GM23338 (cell line): Measurements from ENCODE around the gene INO80E. TPM values are rescaled to one million over a fixed set of nuclear protein-coding genes. Genes with fewer than 3 reads are reported as not detected.

Experiments used
- ATAC-seq: fragments of 200-7000 bp; cut with Tn5 transposase; 3 replicates; pipeline ENCODE4 v1.9.1; 2020
- DNase-seq: peaks from one replicate; pipeline ENCODE4 v3.0.0-alpha.2; 2015; ENCODE audit warnings: low spot score
- H2AFZ ChIP-seq: fragments of 200-600 bp; sonication (generic); 2 replicates; pipeline ENCODE4 v1.8.0; 2016; ENCODE audit warnings: antibody characterized with exemption, mild to moderate bottlenecking, moderate library complexity
- H3F3A ChIP-seq: fragments of 200-600 bp; sonication (generic); replicated peaks from 2 replicates; pipeline ENCODE4 v1.8.0; 2017; ENCODE audit warnings: antibody characterized with exemption, mixed run types, low read depth
- H3K27ac ChIP-seq: fragments of 200-600 bp; sonication (generic); 2 replicates; pipeline ENCODE4 v1.6.1; 2016; ENCODE audit warnings: low read depth
- H3K27me3 ChIP-seq: fragments of 200-600 bp; sonication (generic); 2 replicates; pipeline ENCODE4 v1.8.0; 2016; ENCODE audit warnings: mild to moderate bottlenecking, mixed run types, moderate library complexity; ENCODE audit not compliant: insufficient read depth
- H3K36me3 ChIP-seq: fragments of 200-600 bp; sonication (generic); 2 replicates; pipeline ENCODE4 v1.8.0; 2016; ENCODE audit warnings: mild to moderate bottlenecking; ENCODE audit not compliant: insufficient read depth
- H3K4me1 ChIP-seq: fragments of 200-600 bp; sonication (generic); 2 replicates; pipeline ENCODE4 v1.8.0; 2016; ENCODE audit warnings: mild to moderate bottlenecking, moderate library complexity; ENCODE audit not compliant: insufficient read depth
- H3K4me2 ChIP-seq: fragments of 200-600 bp; sonication (generic); 2 replicates; pipeline ENCODE4 v1.7.1; 2017; ENCODE audit warnings: mixed run types
- H3K4me3 ChIP-seq: fragments of 200-600 bp; sonication (generic); 2 replicates; pipeline ENCODE4 v1.6.1; 2016; ENCODE audit warnings: mixed run types
- H3K79me2 ChIP-seq: fragments of 200-600 bp; sonication (generic); replicated peaks from 2 replicates; pipeline ENCODE4 v1.8.0; 2017; ENCODE audit warnings: mild to moderate bottlenecking; ENCODE audit not compliant: insufficient read depth
- H3K9me2 ChIP-seq: fragments of 200-600 bp; sonication (generic); 2 replicates; pipeline ENCODE4 v1.8.0; 2017; ENCODE audit not compliant: insufficient read depth
- H4K20me1 ChIP-seq: fragments of 200-600 bp; sonication (generic); replicated peaks from 2 replicates; pipeline ENCODE4 v1.8.0; 2017; ENCODE audit warnings: mild to moderate bottlenecking; ENCODE audit not compliant: insufficient read depth
- H3K27ac Mint-ChIP-seq: 2 replicates; pipeline ENCODE4 v1.8.0; 2020; ENCODE audit warnings: inconsistent platforms, mild to moderate bottlenecking, moderate library complexity, mixed read lengths
- H3K27me3 Mint-ChIP-seq: 3 replicates; pipeline ENCODE4 v1.8.0; 2022; ENCODE audit warnings: low read depth, mild to moderate bottlenecking, moderate library complexity, mixed read lengths, inconsistent platforms; ENCODE audit not compliant: insufficient read depth, poor library complexity
- H3K36me3 Mint-ChIP-seq: 3 replicates; pipeline ENCODE4 v1.8.0; 2021; ENCODE audit warnings: low read depth, mild to moderate bottlenecking, inconsistent platforms, moderate library complexity, mixed read lengths
- H3K4me1 Mint-ChIP-seq: 3 replicates; pipeline ENCODE4 v1.8.0; 2020; ENCODE audit warnings: mild to moderate bottlenecking, inconsistent platforms, mixed read lengths
- H3K4me3 Mint-ChIP-seq: 3 replicates; pipeline ENCODE4 v1.8.0; 2021; ENCODE audit warnings: moderate library complexity, mild to moderate bottlenecking, inconsistent platforms, mixed read lengths
- H3K9me3 Mint-ChIP-seq: 3 replicates; pipeline ENCODE4 v1.8.0; 2020; ENCODE audit warnings: moderate library complexity, mild to moderate bottlenecking, inconsistent platforms, mixed read lengths
- CREB1 ChIP-seq: fragments of 250-450 bp; sonication (Bioruptor Pico); IDR thresholded peaks from 2 replicates; pipeline ENCODE4 v1.5.0; 2020; ENCODE audit warnings: low read depth, mild to moderate bottlenecking, moderate library complexity
- JUNB ChIP-seq: IDR thresholded peaks from one replicate; pipeline ENCODE4 v1.6.1; 2016; ENCODE audit warnings: antibody characterized with exemption; ENCODE audit not compliant: unreplicated experiment
- NANOG ChIP-seq: IDR thresholded peaks from 2 replicates; pipeline ENCODE4 v1.6.1; 2016; ENCODE audit warnings: antibody characterized with exemption, borderline replicate concordance
- POLR2AphosphoS5 ChIP-seq: IDR thresholded peaks from 2 replicates; pipeline ENCODE4 v1.6.1; 2016; ENCODE audit warnings: antibody characterized with exemption, low read depth
- ZNF114 ChIP-seq: fragments of 250-450 bp; sonication (Bioruptor Pico); IDR thresholded peaks from 2 replicates; pipeline ENCODE4 v1.5.0; 2020; ENCODE audit warnings: mild to moderate bottlenecking, moderate library complexity
- polyA plus RNA-seq: library from polyadenylated mRNA; unstranded; fragments of >200 nt; fragmentation: Nextera tagmentation; extraction: Ambion mirVana; gene quantifications from 2 replicates; pipeline ENCODE4 v1.2.1, GENCODE V29; 2016
- total RNA-seq: library from RNA; depleted of rRNA; stranded (reverse); fragments of >200 nt; shearing (Covaris generic); gene quantifications from 2 replicates; pipeline ENCODE4 v1.2.3, GENCODE V29; 2014
- TF ChIP-seq, protein P1 (sequence below): fragments of 250-450 bp; sonication (Bioruptor Pico); IDR thresholded peaks from 2 replicates; pipeline ENCODE4 v1.5.0; 2020; ENCODE audit warnings: mild to moderate bottlenecking, moderate library complexity
- TF ChIP-seq, protein P2 (sequence below): IDR thresholded peaks from 2 replicates; pipeline ENCODE4 v1.6.1; 2016; ENCODE audit warnings: antibody characterized with exemption
- TF ChIP-seq, protein P3 (sequence below): IDR thresholded peaks from one replicate; pipeline ENCODE4 v1.6.1; 2018; ENCODE audit warnings: antibody characterized with exemption; ENCODE audit not compliant: unreplicated experiment

INO80E gene
- total and polyA plus RNA-seq, 2 experiments from 2014 or later: 66.0 to 71.0 TPM

DNA sequence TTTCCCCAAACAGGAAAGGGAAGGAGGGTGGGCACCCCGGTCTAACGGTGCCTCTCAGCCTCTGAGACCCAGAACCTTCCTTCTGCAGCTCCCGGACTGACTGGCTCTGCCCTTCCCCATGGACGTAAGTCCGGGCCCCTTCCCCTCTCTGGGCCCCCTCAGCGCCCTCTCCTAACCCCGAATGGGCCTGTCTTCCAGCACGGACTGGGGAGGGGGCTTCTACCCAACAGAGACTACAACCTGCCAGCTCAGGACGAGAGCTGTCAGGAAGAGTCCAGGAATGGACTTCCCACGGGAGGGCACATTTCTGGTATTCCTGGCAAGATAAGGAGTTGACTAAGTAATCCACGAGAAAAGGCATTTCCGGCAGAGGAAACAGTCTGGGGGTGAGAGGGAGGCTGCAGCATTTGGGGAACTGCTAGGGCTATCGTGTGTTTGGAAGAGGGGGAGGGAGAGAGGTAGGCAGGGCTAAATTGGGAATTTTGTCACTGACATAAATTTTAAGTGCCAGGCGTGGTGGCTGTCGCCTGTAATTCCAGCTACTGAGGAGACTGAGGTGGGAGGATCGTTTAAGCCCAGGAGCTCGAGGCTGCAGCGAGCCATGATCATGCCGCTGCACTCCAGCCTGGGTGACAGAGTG is 57.5 kb downstream of the INO80E start (continued):
- TF ChIP-seq, protein P1, sequence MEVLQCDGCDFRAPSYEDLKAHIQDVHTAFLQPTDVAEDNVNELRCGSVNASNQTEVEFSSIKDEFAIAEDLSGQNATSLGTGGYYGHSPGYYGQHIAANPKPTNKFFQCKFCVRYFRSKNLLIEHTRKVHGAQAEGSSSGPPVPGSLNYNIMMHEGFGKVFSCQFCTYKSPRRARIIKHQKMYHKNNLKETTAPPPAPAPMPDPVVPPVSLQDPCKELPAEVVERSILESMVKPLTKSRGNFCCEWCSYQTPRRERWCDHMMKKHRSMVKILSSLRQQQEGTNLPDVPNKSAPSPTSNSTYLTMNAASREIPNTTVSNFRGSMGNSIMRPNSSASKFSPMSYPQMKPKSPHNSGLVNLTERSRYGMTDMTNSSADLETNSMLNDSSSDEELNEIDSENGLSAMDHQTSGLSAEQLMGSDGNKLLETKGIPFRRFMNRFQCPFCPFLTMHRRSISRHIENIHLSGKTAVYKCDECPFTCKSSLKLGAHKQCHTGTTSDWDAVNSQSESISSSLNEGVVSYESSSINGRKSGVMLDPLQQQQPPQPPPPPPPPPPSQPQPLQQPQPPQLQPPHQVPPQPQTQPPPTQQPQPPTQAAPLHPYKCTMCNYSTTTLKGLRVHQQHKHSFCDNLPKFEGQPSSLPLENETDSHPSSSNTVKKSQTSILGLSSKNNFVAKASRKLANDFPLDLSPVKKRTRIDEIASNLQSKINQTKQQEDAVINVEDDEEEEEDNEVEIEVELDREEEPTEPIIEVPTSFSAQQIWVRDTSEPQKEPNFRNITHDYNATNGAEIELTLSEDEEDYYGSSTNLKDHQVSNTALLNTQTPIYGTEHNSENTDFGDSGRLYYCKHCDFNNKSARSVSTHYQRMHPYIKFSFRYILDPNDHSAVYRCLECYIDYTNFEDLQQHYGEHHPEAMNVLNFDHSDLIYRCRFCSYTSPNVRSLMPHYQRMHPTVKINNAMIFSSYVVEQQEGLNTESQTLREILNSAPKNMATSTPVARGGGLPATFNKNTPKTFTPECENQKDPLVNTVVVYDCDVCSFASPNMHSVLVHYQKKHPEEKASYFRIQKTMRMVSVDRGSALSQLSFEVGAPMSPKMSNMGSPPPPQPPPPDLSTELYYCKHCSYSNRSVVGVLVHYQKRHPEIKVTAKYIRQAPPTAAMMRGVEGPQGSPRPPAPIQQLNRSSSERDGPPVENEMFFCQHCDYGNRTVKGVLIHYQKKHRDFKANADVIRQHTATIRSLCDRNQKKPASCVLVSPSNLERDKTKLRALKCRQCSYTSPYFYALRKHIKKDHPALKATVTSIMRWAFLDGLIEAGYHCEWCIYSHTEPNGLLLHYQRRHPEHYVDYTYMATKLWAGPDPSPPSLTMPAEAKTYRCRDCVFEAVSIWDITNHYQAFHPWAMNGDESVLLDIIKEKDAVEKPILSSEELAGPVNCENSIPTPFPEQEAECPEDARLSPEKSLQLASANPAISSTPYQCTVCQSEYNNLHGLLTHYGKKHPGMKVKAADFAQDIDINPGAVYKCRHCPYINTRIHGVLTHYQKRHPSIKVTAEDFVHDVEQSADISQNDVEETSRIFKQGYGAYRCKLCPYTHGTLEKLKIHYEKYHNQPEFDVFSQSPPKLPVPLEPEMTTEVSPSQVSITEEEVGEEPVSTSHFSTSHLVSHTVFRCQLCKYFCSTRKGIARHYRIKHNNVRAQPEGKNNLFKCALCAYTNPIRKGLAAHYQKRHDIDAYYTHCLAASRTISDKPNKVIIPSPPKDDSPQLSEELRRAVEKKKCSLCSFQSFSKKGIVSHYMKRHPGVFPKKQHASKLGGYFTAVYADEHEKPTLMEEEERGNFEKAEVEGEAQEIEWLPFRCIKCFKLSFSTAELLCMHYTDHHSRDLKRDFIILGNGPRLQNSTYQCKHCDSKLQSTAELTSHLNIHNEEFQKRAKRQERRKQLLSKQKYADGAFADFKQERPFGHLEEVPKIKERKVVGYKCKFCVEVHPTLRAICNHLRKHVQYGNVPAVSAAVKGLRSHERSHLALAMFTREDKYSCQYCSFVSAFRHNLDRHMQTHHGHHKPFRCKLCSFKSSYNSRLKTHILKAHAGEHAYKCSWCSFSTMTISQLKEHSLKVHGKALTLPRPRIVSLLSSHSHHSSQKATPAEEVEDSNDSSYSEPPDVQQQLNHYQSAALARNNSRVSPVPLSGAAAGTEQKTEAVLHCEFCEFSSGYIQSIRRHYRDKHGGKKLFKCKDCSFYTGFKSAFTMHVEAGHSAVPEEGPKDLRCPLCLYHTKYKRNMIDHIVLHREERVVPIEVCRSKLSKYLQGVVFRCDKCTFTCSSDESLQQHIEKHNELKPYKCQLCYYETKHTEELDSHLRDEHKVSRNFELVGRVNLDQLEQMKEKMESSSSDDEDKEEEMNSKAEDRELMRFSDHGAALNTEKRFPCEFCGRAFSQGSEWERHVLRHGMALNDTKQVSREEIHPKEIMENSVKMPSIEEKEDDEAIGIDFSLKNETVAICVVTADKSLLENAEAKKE (CRISPR knock-in tag): no peak
- no peak for TF ChIP-seq ZNF114 (CRISPR knock-in tag)
- TF ChIP-seq, protein P2, sequence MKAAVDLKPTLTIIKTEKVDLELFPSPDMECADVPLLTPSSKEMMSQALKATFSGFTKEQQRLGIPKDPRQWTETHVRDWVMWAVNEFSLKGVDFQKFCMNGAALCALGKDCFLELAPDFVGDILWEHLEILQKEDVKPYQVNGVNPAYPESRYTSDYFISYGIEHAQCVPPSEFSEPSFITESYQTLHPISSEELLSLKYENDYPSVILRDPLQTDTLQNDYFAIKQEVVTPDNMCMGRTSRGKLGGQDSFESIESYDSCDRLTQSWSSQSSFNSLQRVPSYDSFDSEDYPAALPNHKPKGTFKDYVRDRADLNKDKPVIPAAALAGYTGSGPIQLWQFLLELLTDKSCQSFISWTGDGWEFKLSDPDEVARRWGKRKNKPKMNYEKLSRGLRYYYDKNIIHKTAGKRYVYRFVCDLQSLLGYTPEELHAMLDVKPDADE: no peak
- TF ChIP-seq NANOG: no peak
- TF ChIP-seq POLR2AphosphoS5: no peak
- no peak for TF ChIP-seq JUNB

DNA sequence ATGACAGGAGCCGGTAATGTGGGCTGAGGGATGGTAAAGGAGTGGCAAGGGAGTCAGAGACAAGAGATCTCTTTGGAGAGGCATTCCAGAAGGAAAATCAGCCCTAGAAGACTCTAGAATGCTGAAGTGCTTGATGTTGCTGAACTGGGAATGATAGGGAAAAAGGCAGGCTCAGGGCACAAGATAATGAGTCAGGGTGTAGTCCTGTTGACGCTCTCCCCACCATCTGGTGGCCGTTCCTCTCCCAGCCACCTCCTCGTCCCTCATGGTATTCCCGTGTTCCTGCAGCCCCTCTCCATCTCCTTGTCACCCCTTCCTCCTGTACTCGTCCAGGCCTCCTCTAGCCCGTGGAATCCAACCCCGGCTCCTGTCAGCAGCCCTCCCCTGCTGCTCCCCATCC is 58.4 kb downstream of the INO80E start:
- DNase-seq: no peak
- TF ChIP-seq JUNB: no peak
- no peak for TF ChIP-seq CREB1 (CRISPR knock-in tag)
- TF ChIP-seq POLR2AphosphoS5: no peak
- TF ChIP-seq, protein P3, sequence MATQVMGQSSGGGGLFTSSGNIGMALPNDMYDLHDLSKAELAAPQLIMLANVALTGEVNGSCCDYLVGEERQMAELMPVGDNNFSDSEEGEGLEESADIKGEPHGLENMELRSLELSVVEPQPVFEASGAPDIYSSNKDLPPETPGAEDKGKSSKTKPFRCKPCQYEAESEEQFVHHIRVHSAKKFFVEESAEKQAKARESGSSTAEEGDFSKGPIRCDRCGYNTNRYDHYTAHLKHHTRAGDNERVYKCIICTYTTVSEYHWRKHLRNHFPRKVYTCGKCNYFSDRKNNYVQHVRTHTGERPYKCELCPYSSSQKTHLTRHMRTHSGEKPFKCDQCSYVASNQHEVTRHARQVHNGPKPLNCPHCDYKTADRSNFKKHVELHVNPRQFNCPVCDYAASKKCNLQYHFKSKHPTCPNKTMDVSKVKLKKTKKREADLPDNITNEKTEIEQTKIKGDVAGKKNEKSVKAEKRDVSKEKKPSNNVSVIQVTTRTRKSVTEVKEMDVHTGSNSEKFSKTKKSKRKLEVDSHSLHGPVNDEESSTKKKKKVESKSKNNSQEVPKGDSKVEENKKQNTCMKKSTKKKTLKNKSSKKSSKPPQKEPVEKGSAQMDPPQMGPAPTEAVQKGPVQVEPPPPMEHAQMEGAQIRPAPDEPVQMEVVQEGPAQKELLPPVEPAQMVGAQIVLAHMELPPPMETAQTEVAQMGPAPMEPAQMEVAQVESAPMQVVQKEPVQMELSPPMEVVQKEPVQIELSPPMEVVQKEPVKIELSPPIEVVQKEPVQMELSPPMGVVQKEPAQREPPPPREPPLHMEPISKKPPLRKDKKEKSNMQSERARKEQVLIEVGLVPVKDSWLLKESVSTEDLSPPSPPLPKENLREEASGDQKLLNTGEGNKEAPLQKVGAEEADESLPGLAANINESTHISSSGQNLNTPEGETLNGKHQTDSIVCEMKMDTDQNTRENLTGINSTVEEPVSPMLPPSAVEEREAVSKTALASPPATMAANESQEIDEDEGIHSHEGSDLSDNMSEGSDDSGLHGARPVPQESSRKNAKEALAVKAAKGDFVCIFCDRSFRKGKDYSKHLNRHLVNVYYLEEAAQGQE: no peak
- H3K4me3 Mint-ChIP-seq: peak overlapping the region; percentile 61
- Histone ChIP-seq H3K4me1 (peaks cover 6% of the 10 kb centered on the region; the same call in 1 of the 2 replicates), H3K9me2 (no peaks in the 10 kb centered on the region), H3K27me3 (0 out of 2 replicates have a peak, but pooled peaks cover 6% of the 10 kb centered on the region), H3F3A (peaks cover 8% of the 10 kb centered on the region), H3K4me3 (no peak overlapping the region), H3K36me3 (no peaks in the 10 kb centered on the region), H3K79me2 (no peaks in the 10 kb centered on the region), H3K27ac (no peak overlapping the region), H4K20me1 (no peaks in the 10 kb centered on the region), H2AFZ (no peak overlapping the region), H3K4me2 (no peak overlapping the region)
- no peak overlapping the region for H3K27ac Mint-ChIP-seq
- peaks cover 14% of the 10 kb centered on the region for H3K4me1 Mint-ChIP-seq
- H3K9me3 Mint-ChIP-seq: no peaks in the 10 kb centered on the region
- ATAC-seq: no peak
- no peaks in the 10 kb centered on the region for H3K36me3 Mint-ChIP-seq
- peaks cover 19% of the 10 kb centered on the region for H3K27me3 Mint-ChIP-seq
